NB4 (cell line): ENCODE measurements around the gene CDH18.

Experiments
- DNase-seq: peaks from one replicate; pipeline ENCODE4 v3.0.0; 2010; ENCODE audit warnings: low read depth
- H3K4me3 ChIP-seq: one replicate; pipeline ENCODE4 v1.5.1; 2011; ENCODE audit warnings: mild to moderate bottlenecking, low read depth, low read length, moderate library complexity
- MYC ChIP-seq: IDR thresholded peaks from 2 replicates; pipeline ENCODE4 v1.6.1; 2011; ENCODE audit warnings: low read depth, low read length
- POLR2A ChIP-seq: IDR thresholded peaks from 2 replicates; pipeline ENCODE4 v1.6.1; 2011; ENCODE audit warnings: mild to moderate bottlenecking; ENCODE audit not compliant: insufficient read length; ENCODE audit errors: extremely low read depth
- TF ChIP-seq, protein P1 (sequence below): IDR thresholded peaks from one replicate; pipeline ENCODE4 v1.5.1; 2012; ENCODE audit warnings: low read depth, low read length
- TF ChIP-seq, protein P2 (sequence below): IDR thresholded peaks from 2 replicates; pipeline ENCODE4 v1.6.1; 2011; ENCODE audit warnings: low read depth, low read length

Gene CDH18

DNA sequence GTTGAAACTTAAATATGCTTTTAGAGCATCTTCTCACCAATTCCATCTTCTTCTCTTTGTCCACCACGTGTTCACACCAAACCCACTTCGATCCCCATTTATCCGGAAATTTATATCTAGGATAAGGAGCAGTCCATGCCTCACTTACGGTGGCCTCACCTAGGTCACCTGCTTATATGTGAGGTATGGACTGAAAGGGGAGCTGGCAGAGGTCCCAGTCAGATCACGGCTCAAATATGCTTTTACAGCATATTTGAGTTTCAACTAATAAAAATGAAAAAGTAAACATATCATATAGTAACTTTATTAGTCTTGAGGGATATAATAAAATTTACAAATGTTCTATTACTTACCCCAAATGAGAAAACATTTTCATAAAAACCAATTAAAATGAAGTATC lies 508.4 kb downstream of the CDH18 start:
- TF ChIP-seq POLR2A (no peak), MYC (no peak)
- TF ChIP-seq, protein P1, sequence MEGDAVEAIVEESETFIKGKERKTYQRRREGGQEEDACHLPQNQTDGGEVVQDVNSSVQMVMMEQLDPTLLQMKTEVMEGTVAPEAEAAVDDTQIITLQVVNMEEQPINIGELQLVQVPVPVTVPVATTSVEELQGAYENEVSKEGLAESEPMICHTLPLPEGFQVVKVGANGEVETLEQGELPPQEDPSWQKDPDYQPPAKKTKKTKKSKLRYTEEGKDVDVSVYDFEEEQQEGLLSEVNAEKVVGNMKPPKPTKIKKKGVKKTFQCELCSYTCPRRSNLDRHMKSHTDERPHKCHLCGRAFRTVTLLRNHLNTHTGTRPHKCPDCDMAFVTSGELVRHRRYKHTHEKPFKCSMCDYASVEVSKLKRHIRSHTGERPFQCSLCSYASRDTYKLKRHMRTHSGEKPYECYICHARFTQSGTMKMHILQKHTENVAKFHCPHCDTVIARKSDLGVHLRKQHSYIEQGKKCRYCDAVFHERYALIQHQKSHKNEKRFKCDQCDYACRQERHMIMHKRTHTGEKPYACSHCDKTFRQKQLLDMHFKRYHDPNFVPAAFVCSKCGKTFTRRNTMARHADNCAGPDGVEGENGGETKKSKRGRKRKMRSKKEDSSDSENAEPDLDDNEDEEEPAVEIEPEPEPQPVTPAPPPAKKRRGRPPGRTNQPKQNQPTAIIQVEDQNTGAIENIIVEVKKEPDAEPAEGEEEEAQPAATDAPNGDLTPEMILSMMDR = no peak
- TF ChIP-seq, protein P2, sequence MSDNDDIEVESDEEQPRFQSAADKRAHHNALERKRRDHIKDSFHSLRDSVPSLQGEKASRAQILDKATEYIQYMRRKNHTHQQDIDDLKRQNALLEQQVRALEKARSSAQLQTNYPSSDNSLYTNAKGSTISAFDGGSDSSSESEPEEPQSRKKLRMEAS = no peak
- no peak for DNase-seq
- no peak overlapping the region for H3K4me3 ChIP-seq

DNA sequence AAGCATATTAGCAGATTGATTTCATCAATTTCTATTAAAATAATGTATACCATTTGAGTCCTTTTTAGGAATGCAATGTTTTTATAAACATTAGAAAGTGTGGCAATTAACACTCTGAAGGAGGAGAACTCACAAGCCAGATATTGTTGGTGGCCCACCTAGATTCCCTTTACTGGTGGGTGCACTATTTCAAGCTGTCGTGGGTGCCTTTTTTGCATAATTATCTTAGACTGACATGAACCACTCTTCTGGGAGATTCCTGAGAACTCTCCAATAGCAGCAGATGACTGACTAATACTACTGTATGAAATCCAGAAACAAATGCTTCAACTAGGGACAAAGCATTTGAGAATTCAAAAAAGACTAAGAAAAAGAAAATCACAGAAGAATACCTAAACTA lies 526.0 kb downstream of the CDH18 start:
- no peak for DNase-seq
- no peak overlapping the region for H3K4me3 ChIP-seq
- TF ChIP-seq, protein P2 = no peak
- TF ChIP-seq, protein P1 = no peak
- no peak for TF ChIP-seq MYC

DNA sequence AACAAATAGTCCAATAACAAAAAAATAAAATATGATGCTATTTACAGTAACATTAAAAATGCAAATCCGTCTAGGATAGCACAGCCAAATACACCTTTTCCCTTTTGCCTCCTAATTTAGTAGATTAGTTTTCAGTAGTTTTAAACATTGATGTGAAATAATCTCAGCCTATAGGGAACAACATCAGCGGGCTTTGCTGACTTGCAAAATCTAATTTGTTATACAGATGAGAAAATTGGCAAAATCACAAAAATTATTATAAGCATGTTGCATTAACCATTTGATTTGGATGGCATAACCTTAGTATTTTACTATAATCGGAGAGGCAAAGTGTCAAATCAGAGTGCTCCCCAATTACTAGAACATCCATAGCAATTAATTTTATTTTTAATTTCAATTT lies 563.5 kb downstream of the CDH18 start:
- TF ChIP-seq, protein P2 = no peak
- TF ChIP-seq MYC (no peak), POLR2A (no peak)
- TF ChIP-seq, protein P1 = no peak
- DNase-seq = no peak

More for the DNA sequence above, 563.5 kb downstream of the CDH18 start:
- H3K4me3 ChIP-seq = no peak overlapping the region
